Smooth muscle cell (in vitro differentiated cells): ENCODE measurements around the gene NR2C1. TPM values are rescaled to one million over a fixed set of nuclear protein-coding genes. Genes with fewer than 3 reads are reported as not detected.

Experiments used
- DNase-seq: peaks from one replicate; lab custom pipeline; 2025; ENCODE audit not compliant: unreplicated experiment; lab: John Stamatoyannopoulos, UW
- H2AFZ ChIP-seq: fragments of 200-600 bp; sonication (generic); 2 replicates; pipeline ENCODE4 v1.6.0; 2016; ENCODE audit warnings: antibody characterized with exemption, low read depth, mild to moderate bottlenecking
- H3F3A ChIP-seq: fragments of 200-600 bp; sonication (generic); 2 replicates; pipeline ENCODE4 v1.6.0; 2017; ENCODE audit warnings: antibody characterized with exemption, low read depth
- H3K27ac ChIP-seq: fragments of 200-600 bp; sonication (generic); 2 replicates; pipeline ENCODE4 v1.5.1; 2016; ENCODE audit warnings: low read depth, mild to moderate bottlenecking
- H3K27me3 ChIP-seq: fragments of 200-600 bp; sonication (generic); 2 replicates; pipeline ENCODE4 v1.6.1; 2016; ENCODE audit warnings: low read depth, mild to moderate bottlenecking
- H3K36me3 ChIP-seq: fragments of 200-600 bp; sonication (generic); 2 replicates; pipeline ENCODE4 v1.5.1; 2016; ENCODE audit warnings: low read depth
- H3K4me1 ChIP-seq: fragments of 200-600 bp; sonication (generic); 2 replicates; pipeline ENCODE4 v1.5.1; 2016; ENCODE audit warnings: low read depth
- H3K4me2 ChIP-seq: fragments of 200-600 bp; sonication (generic); 2 replicates; pipeline ENCODE4 v1.6.0; 2016; ENCODE audit warnings: mild to moderate bottlenecking
- H3K4me3 ChIP-seq: fragments of 200-600 bp; sonication (generic); 2 replicates; pipeline ENCODE4 v1.5.1; 2016; ENCODE audit warnings: mild to moderate bottlenecking
- H3K79me2 ChIP-seq: fragments of 200-600 bp; sonication (generic); 2 replicates; pipeline ENCODE4 v1.6.0; 2016; ENCODE audit warnings: low read depth, mild to moderate bottlenecking
- H3K9ac ChIP-seq: fragments of 200-600 bp; sonication (generic); 2 replicates; pipeline ENCODE4 v1.6.0; 2016; ENCODE audit warnings: low read depth
- H3K9me3 ChIP-seq: fragments of 200-600 bp; sonication (generic); replicated peaks from 2 replicates; pipeline ENCODE4 v1.5.1; 2016; ENCODE audit warnings: low read depth
- H4K20me1 ChIP-seq: fragments of 200-600 bp; sonication (generic); 2 replicates; pipeline ENCODE4 v1.6.0; 2016; ENCODE audit warnings: low read depth
- WGBS: methylation state at CpG from one replicate; pipeline ENCODE4 v1.1.7; 2016; ENCODE audit warnings: low lambda C conversion rate; 5-methylcytosine and 5-hydroxymethylcytosine counted together
- polyA plus RNA-seq: library from polyadenylated mRNA; unstranded; fragments of >200 nt; fragmentation: Nextera tagmentation; extraction: Ambion mirVana; gene quantifications from 2 replicates; pipeline ENCODE4 v1.2.1, GENCODE V29; 2016
- total RNA-seq: library from RNA; depleted of rRNA; stranded (reverse); fragments of >200 nt; gene quantifications from 2 replicates; pipeline ENCODE4 v1.2.3, GENCODE V29; 2014
- TF ChIP-seq, protein P1 (sequence below): fragments of 200-600 bp; sonication (generic); IDR thresholded peaks from 2 replicates; pipeline ENCODE4 v1.5.1; 2017; ENCODE audit warnings: borderline replicate concordance, mild to moderate bottlenecking, antibody characterized with exemption; ENCODE audit not compliant: insufficient read depth, poor library complexity, severe bottlenecking

NR2C1 gene
- total and polyA plus RNA-seq, 2 experiments from 2014 or later: 23.7 to 48.0 TPM

DNA sequence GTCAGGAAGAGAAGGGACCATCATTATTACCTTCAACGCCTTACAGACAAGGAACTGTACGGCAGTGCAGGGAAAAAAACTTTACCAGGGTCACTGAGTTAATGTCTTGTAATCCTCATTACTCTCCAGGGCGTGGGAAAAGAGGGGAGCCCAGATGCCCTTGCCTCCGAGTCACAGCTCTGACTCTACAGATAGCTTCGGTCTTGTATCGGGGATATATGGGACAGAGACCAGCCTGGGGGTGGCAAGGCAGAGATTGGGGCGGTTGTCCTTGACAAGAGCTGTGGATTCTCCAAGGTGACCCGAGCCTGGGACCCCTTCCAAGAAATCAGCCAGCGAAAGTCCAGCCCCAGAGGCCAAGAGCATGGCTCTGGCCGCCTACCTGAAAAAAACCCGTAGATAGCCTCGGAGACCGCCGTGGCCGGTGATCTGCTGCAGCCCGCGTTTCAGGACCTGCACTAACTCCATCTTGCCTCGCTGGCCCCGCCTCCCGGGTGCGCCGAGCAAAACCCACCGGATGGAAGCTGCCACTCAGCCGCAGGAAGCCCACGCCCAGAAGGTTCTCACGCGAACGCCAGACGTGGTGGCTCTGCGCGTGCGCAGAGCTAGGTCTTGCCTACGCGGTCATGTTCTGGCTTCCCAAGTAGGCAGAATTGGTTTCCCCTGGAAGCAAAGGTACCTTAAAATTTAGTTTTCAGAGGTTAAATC, 70.1 kb downstream of the NR2C1 start, which contains the start of gene NDUFA12:
NDUFA12 (minus strand) TSS at position 485 of the 708 bp plus-strand sequence; CDS start at position 468, 17 bp downstream.
- WGBS: under 1% methylated on average over 34 of the region's 34 CpGs
- TF ChIP-seq, protein P1, sequence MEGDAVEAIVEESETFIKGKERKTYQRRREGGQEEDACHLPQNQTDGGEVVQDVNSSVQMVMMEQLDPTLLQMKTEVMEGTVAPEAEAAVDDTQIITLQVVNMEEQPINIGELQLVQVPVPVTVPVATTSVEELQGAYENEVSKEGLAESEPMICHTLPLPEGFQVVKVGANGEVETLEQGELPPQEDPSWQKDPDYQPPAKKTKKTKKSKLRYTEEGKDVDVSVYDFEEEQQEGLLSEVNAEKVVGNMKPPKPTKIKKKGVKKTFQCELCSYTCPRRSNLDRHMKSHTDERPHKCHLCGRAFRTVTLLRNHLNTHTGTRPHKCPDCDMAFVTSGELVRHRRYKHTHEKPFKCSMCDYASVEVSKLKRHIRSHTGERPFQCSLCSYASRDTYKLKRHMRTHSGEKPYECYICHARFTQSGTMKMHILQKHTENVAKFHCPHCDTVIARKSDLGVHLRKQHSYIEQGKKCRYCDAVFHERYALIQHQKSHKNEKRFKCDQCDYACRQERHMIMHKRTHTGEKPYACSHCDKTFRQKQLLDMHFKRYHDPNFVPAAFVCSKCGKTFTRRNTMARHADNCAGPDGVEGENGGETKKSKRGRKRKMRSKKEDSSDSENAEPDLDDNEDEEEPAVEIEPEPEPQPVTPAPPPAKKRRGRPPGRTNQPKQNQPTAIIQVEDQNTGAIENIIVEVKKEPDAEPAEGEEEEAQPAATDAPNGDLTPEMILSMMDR: no peak
- H3K9ac ChIP-seq: peak within 1 kb of the TSS; percentile 79
- H3K4me1 ChIP-seq: peaks cover 6% of the 10 kb centered on the region
- peak within 1 kb of the TSS; percentile 61 for H3K27ac ChIP-seq
- DNase-seq: peak; percentile 82
- H3K4me2 ChIP-seq: peak within 1 kb of the TSS; percentile 94
- H4K20me1 ChIP-seq: peaks cover 9% of the 10 kb centered on the region
- no peaks in the 10 kb centered on the region for H3K27me3 ChIP-seq
- H3K79me2 ChIP-seq: peaks cover 44% of the 10 kb centered on the region
- peaks cover 2% of the 10 kb centered on the region for H3K36me3 ChIP-seq
- no peaks in the 10 kb centered on the region for H3K9me3 ChIP-seq
- H3K4me3 ChIP-seq: peak within 1 kb of the TSS; percentile 84
- no peaks in the 10 kb centered on the region for H3F3A ChIP-seq
- H2AFZ ChIP-seq: peak within 1 kb of the TSS; percentile 88

DNA sequence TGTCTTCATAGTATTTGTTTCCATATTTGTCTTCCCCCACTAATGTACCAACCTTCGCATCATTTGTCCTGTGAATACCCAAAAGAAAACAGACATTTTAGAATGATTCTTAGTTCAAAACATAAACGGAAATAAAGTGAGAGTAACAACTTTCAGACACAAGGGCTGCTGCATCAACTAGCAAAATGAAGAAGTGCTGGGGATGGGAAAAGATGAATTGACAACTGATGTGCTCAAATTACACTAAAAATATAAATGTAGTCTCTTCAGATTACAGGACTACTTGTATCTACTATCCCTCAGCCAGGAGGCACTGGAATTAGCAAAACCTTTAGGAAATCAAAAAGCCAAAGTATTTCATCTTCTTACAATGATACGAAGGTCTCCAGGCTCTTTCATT, 70.7 kb downstream of the NR2C1 start:
- DNase-seq: no peak
- H3K9ac ChIP-seq: peak overlapping the region; percentile 79
- peak overlapping the region; percentile 84 for H3K4me3 ChIP-seq
- H3K4me2 ChIP-seq: peak overlapping the region; percentile 94
- peaks cover 6% of the 10 kb centered on the region for H3K4me1 ChIP-seq
- H3K27ac ChIP-seq: peak overlapping the region; percentile 61
- H3F3A ChIP-seq: no peaks in the 10 kb centered on the region
- peaks cover 50% of the 10 kb centered on the region for H3K79me2 ChIP-seq
- peaks cover 2% of the 10 kb centered on the region for H3K36me3 ChIP-seq
- TF ChIP-seq, protein P1: no peak
- H3K27me3 ChIP-seq: no peaks in the 10 kb centered on the region
- 32% methylated on average over 3 of the region's 3 CpGs for WGBS
- no peaks in the 10 kb centered on the region for H3K9me3 ChIP-seq
- H2AFZ ChIP-seq: peak overlapping the region; percentile 88
- peaks cover 15% of the 10 kb centered on the region for H4K20me1 ChIP-seq

DNA sequence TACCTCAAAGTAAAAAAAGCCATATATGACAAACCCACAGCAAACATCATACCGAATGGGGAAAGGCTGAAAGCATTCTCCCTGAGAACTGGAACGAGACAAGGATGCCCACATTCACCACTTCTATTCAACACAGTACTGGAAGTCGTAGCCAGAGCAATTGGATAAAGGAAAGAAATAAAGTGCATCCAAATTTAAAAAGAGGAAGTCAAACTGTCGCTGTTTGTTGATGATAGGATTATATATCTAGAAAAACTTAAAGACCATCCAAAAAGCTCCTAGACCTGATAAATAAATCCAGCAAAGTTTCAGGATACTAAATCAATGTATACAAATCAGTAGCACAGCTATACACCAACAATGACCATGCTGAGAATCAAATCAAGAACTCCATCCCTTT, 75.1 kb downstream of the NR2C1 start:
- 97% methylated on average over 4 of the region's 4 CpGs for WGBS
- Histone ChIP-seq H3K4me3 (no peak overlapping the region), H3K4me1 (peaks cover 6% of the 10 kb centered on the region), H2AFZ (no peak overlapping the region), H3K79me2 (peaks cover 62% of the 10 kb centered on the region), H3K27ac (no peak overlapping the region), H4K20me1 (peaks cover 35% of the 10 kb centered on the region), H3K9ac (no peak overlapping the region), H3K27me3 (no peaks in the 10 kb centered on the region), H3K36me3 (peaks cover 2% of the 10 kb centered on the region), H3F3A (no peaks in the 10 kb centered on the region), H3K9me3 (no peaks in the 10 kb centered on the region), H3K4me2 (no peak overlapping the region)
- TF ChIP-seq, protein P1: no peak
- no peak for DNase-seq

DNA sequence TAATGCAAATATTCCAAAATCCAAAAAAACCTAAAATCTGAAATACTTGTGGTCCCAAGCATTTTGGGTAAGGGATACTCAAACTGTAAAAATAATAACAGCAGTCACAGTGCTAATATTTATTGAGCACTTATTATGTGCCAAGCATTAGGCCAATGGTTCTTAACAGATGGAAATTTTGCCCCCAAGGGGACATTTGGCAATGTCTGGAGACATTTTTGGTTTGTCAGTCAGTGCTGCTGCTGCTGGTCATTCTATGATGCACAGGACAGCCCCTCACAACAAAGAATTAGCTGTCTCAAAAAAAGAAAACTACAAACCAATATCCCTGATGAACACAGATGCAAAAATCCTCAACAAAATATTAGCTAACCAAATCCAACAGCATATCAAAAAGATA, 75.7 kb downstream of the NR2C1 start:
- Histone ChIP-seq H3K4me3 (no peak overlapping the region), H3K79me2 (peaks cover 62% of the 10 kb centered on the region), H3F3A (no peaks in the 10 kb centered on the region), H3K27ac (no peak overlapping the region), H3K27me3 (no peaks in the 10 kb centered on the region), H4K20me1 (peaks cover 35% of the 10 kb centered on the region), H3K9ac (no peak overlapping the region), H3K4me2 (no peak overlapping the region), H3K4me1 (peaks cover 4% of the 10 kb centered on the region), H3K9me3 (no peaks in the 10 kb centered on the region), H3K36me3 (peaks cover 2% of the 10 kb centered on the region), H2AFZ (no peak overlapping the region)
- no peak for DNase-seq
- TF ChIP-seq, protein P1: no peak
